Adrenal gland (tissue), 12 donors: ENCODE measurements around the gene VPS8. TPM values are rescaled to one million over a fixed set of nuclear protein-coding genes. Genes with fewer than 3 reads are reported as not detected.

ENCODE experiments used
- DNase-seq, 7 donors: peaks; one replicate each; pipeline ENCODE4 v3.0.0-alpha.2; 2019 to 2020
- H3K27ac ChIP-seq, 5 donors: fragments of 200-600 bp; sonication (generic) in 4 of 5; 1 replicate in 3 of 5; 2 replicates in 2 of 5; pipeline versions ENCODE4 v1.5.1 to v1.8.0; 2016 to 2020; ENCODE audit warnings: mild to moderate bottlenecking in 1 of 5
- H3K27me3 ChIP-seq: fragments of 200-600 bp; 2 replicates; pipeline ENCODE4 v1.8.0; 2021
- H3K36me3 ChIP-seq, 2 donors: fragments of 200-600 bp; replicated peaks in 1 of 2; 1 replicate in 1 of 2; 2 replicates in 1 of 2; pipeline versions ENCODE4 v1.5.1 to v1.8.0; 2018 to 2022
- H3K4me1 ChIP-seq, 2 donors: fragments of 200-600 bp; replicated peaks in 1 of 2; 1 replicate in 1 of 2; 2 replicates in 1 of 2; pipeline versions ENCODE4 v1.5.1 to v1.8.0; 2018 to 2021
- H3K4me3 ChIP-seq, 4 donors: fragments of 200-600 bp; sonication (generic) in 3 of 4; one replicate each; pipeline ENCODE4 v1.5.1; 2016 to 2018
- H3K9me3 ChIP-seq, 3 donors: fragments of 200-600 bp; sonication (generic) in 1 of 3; replicated peaks in 1 of 3; 1 replicate in 2 of 3; 2 replicates in 1 of 3; pipeline versions ENCODE4 v1.5.1 to v1.8.0; 2016 to 2021
- CTCF ChIP-seq, 6 experiments: fragments of 450-650 bp in 4 of 6; fragments of 200-600 bp in 2 of 6; sonication (generic) in 1 of 6; IDR thresholded peaks; 1 replicate in 5 of 6; 2 replicates in 1 of 6; pipeline versions ENCODE4 v1.5.1 to v1.8.0; 2016 to 2021; ENCODE audit warnings: antibody characterized with exemption in 6 of 6, mild to moderate bottlenecking in 2 of 6, moderate library complexity in 1 of 6
- POLR2A ChIP-seq, 2 donors: fragments of 450-650 bp; IDR thresholded peaks; one replicate each; pipeline ENCODE4 v1.6.1; 2017; ENCODE audit warnings: antibody characterized with exemption in 2 of 2, mild to moderate bottlenecking in 2 of 2, moderate library complexity in 1 of 2
- WGBS, 4 donors: extraction: QIAGEN DNeasy Blood & Tissue Kit in 2 of 4; methylation state at CpG; one replicate each; pipeline versions ENCODE4 v1.1.5 to v1.1.7; 2013 to 2017; 5-methylcytosine and 5-hydroxymethylcytosine counted together
- intact Hi-C, 2 donors: fragments of 100-400 bp; cut with DNase I; formaldehyde crosslinking; loops; one replicate each; pipeline versions ENCODE4 v1.14.1 to v1.15.0; 2022 to 2023
- polyA plus RNA-seq, 3 donors: library from polyadenylated mRNA; stranded (reverse); fragments of 200-250 nt in 2 of 3; fragments of 350-450 nt in 1 of 3; fragmentation: Illumina TruSeq in 1 of 3; extraction: RNeasy Lipid Tissue Mini Kit (QIAGEN cat#74804) in 1 of 3; gene quantifications; one replicate each; pipeline ENCODE4 v1.2.3, GENCODE V29; 2013 to 2014
- total RNA-seq, 9 donors: library from RNA; depleted of rRNA in 4 of 9; stranded (reverse); fragments of >200 nt in 4 of 9; fragments of 120-200 nt in 1 of 9; fragmentation: NEBNext Ultra II Directional in 1 of 9; extraction: Animal tissue kit (Norgen Biotek cat#: 25700) in 1 of 9; gene quantifications; one replicate each; pipeline versions ENCODE4 v1.1.0 to v1.2.4, GENCODE V29; 2013 to 2023
- donor health status: healthy with polysubstance abuse.
- donor health status: Bipolar disorder and iron deficiency.
- donor health status: DM: yes; HTN: yes; CAD: no.
- donor health status: DM: no; HTN: no; CAD: no.
- donor health status: DM: no; HTN: no; CAD: no.
- donor health status: DM: yes; HTN: yes; CAD: no.

The VPS8 gene
- total and polyA plus RNA-seq, 12 donors: 17.6 to 96.4 (median 33.9) TPM

GRCh38 chr3:185082829-185083228 lies 270.9 kb downstream of the VPS8 start:
- Histone ChIP-seq H3K27ac (no peak overlapping the region), H3K4me3 (no peak overlapping the region), H3K36me3 (no peaks in the 10 kb centered on the region), H3K27me3 (no peaks in the 10 kb centered on the region), H3K4me1 (no peaks in the 10 kb centered on the region), H3K9me3 (no peaks in the 10 kb centered on the region)
- TF ChIP-seq POLR2A (IDR thresholded peaks at IDR 0.05): no peak
- no peak for TF ChIP-seq CTCF (IDR thresholded peaks at IDR 0.05)
- intact Hi-C loops: no loop called here
- DNase-seq: no peak
- 73 to 83% (median 82%) methylated on average over 14 of the region's 14 CpGs for WGBS, 4 donors

GRCh38 chr3:185084402-185084801 lies 272.4 kb downstream of the VPS8 start:
- Histone ChIP-seq H3K4me1 (no peaks in the 10 kb centered on the region), H3K4me3 (no peak overlapping the region), H3K27me3 (no peaks in the 10 kb centered on the region), H3K27ac (no peak overlapping the region), H3K36me3 (no peaks in the 10 kb centered on the region), H3K9me3 (no peaks in the 10 kb centered on the region)
- intact Hi-C loops: no loop called here
- TF ChIP-seq CTCF (IDR thresholded peaks at IDR 0.05) (no peak), POLR2A (IDR thresholded peaks at IDR 0.05) (no peak)
- WGBS, 4 donors: 83 to 89% (median 87%) methylated on average over 4 to 5 of the region's 5 CpGs
- DNase-seq: no peak

- TF ChIP-seq POLR2A (IDR thresholded peaks at IDR 0.05) (no peak), CTCF (IDR thresholded peaks at IDR 0.05) (no peak)
- no peak overlapping the region for H3K27ac ChIP-seq
- intact Hi-C loops: no loop called here
- DNase-seq: no peak
- no peaks in the 10 kb centered on the region for H3K27me3 ChIP-seq
- no peaks in the 10 kb centered on the region for H3K36me3 ChIP-seq
- no peaks in the 10 kb centered on the region for H3K4me1 ChIP-seq
- no peaks in the 10 kb centered on the region for H3K9me3 ChIP-seq
- H3K4me3 ChIP-seq: no peak overlapping the region
- 70 to 73% (median 72%) methylated on average over 5 of the region's 5 CpGs for WGBS, 4 donors
Measured at GRCh38 chr3:185084901-185085300, 272.9 kb downstream of the VPS8 start.

GRCh38 chr3:185087419-185087818 lies 275.5 kb downstream of the VPS8 start:
- 65 to 74% (median 69%) methylated on average over 3 of the region's 3 CpGs for WGBS, 4 donors

More at GRCh38 chr3:185087419-185087818, 275.5 kb downstream of the VPS8 start:
- Histone ChIP-seq H3K9me3 (no peaks in the 10 kb centered on the region), H3K4me3 (no peak overlapping the region), H3K27ac (no peak overlapping the region), H3K27me3 (no peaks in the 10 kb centered on the region), H3K4me1 (no peaks in the 10 kb centered on the region), H3K36me3 (no peaks in the 10 kb centered on the region)
- intact Hi-C loops: no loop called here
- no peak for TF ChIP-seq POLR2A (IDR thresholded peaks at IDR 0.05)
- no peak for TF ChIP-seq CTCF (IDR thresholded peaks at IDR 0.05)
- DNase-seq: no peak
